ENCODE results near the gene IL16.
A peak's percentile ranks its signal among the peaks of the same experiment; 100 is the strongest.

The IL16 gene

GRCh38 chr15:81257435-81257834, 60.8 kb downstream of the IL16 start:
- no peak for DNase-seq

GRCh38 chr15:81258455-81258854, 61.8 kb downstream of the IL16 start:
- no peak for DNase-seq

GRCh38 chr15:81259760-81260298, 63.1 kb downstream of the IL16 start:
- no peak for DNase-seq

GRCh38 chr15:81261172-81261811, 64.6 kb downstream of the IL16 start:
- DNase-seq, result no peak

- no peak for DNase-seq
These were observed 66.8 kb downstream of the IL16 start for GRCh38 chr15:81263477-81263876.

GRCh38 chr15:81264072-81264857, 67.6 kb downstream of the IL16 start:
- no peak for DNase-seq

GRCh38 chr15:81265256-81265943, 68.7 kb downstream of the IL16 start:
- DNase-seq, result no peak

- peak; percentile 79 to 82 for DNase-seq
These were observed 69.5 kb downstream of the IL16 start for GRCh38 chr15:81265944-81266775.

- no peak for DNase-seq
These were observed 71.7 kb downstream of the IL16 start for GRCh38 chr15:81268340-81268739.

- DNase-seq, result no peak
These were observed 72.4 kb downstream of the IL16 start for GRCh38 chr15:81268881-81269601.

- no peak for DNase-seq
These were observed 73.5 kb downstream of the IL16 start for GRCh38 chr15:81270188-81270587.

GRCh38 chr15:81270781-81271491, 74.3 kb downstream of the IL16 start:
- no peak for DNase-seq

- DNase-seq, result no peak
These were observed 75.3 kb downstream of the IL16 start for GRCh38 chr15:81271761-81272644.

GRCh38 chr15:81273200-81273599, 76.5 kb downstream of the IL16 start:
- DNase-seq, result no peak

GRCh38 chr15:81273855-81274254, 77.2 kb downstream of the IL16 start:
- no peak for DNase-seq

GRCh38 chr15:81274255-81274654, 77.6 kb downstream of the IL16 start:
- DNase-seq, result no peak

GRCh38 chr15:81274931-81275707, 78.4 kb downstream of the IL16 start:
- DNase-seq, result peak; percentile 80 to 81

GRCh38 chr15:81275711-81276392, 79.2 kb downstream of the IL16 start:
- DNase-seq, result no peak

GRCh38 chr15:81276967-81277366, 80.3 kb downstream of the IL16 start:
- no peak for DNase-seq

Data from CD4-positive, alpha-beta T cell treated with Interleukin-1 beta for 1 hour (primary cell).